MG63 (cell line): Measurements from ENCODE around the gene PROM2. TPM values are rescaled to one million over a fixed set of nuclear protein-coding genes. Genes with fewer than 3 reads are reported as not detected.

Experiments used
- DNase-seq: peaks from one replicate; pipeline ENCODE4 v3.0.0-alpha.2; 2020
- H3K27me3 ChIP-seq: fragments of 250-450 bp; sonication (Bioruptor Pico); 2 replicates; pipeline ENCODE4 v1.5.1; 2020; ENCODE audit warnings: mild to moderate bottlenecking, moderate library complexity
- H3K36me3 ChIP-seq: fragments of 250-450 bp; sonication (Bioruptor Pico); 2 replicates; pipeline ENCODE4 v1.5.1; 2020; ENCODE audit warnings: mild to moderate bottlenecking, moderate library complexity
- H3K4me3 ChIP-seq: fragments of 250-450 bp; sonication (Bioruptor Pico); 2 replicates; pipeline ENCODE4 v1.5.1; 2020; ENCODE audit warnings: mild to moderate bottlenecking, moderate library complexity
- H3K9me3 ChIP-seq: fragments of 250-450 bp; sonication (Bioruptor Pico); 2 replicates; pipeline ENCODE4 v1.5.1; 2020; ENCODE audit warnings: mild to moderate bottlenecking, moderate library complexity
- total RNA-seq: library from RNA; depleted of rRNA; stranded (reverse); fragments of >200 nt; shearing (Covaris generic); gene quantifications from 2 replicates; pipeline ENCODE4 v1.2.3, GENCODE V29; 2014; ENCODE audit warnings: low replicate concordance

Gene PROM2
- total RNA-seq, 1 experiment from 2014 or later: 2.0 TPM

DNA sequence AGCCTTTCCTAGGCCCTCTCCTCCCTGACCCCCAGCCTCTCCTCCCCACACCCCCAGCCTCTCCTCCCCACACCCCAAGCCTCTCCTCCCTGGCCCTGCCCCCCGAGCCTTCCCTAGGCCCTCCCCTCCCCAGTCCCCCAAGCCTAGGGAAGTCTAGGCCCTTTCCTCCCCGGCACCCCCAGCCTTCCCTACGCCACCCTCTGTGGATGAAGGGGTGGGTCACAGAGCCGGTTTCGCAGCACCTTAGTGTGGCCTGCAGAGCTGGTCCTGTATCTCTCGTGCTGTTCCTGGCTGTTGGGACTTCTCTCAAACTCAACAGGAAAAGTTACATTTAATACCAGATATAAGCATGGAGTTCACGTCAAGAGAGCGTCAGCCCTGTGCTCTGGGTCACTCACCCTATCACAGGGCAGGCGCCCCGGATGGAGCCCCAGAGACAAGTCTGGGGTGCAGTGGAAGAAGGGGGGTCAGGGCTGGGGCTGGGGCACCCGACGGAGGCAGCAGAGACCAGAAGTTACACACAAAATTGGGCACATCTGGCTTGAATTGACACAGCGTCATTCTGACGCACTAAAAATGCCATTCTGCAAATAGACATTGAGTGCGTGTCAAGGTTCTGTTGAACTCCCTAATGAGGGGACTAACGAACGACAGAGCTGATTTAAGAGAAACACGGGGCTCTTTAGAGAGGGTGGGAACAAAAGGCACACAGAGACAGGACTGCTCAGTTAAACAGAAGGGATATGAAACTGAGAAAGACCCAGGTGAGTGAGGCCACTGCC, 46.9 kb downstream of the PROM2 start:
- H3K36me3 ChIP-seq: no peaks in the 10 kb centered on the region
- H3K4me3 ChIP-seq: no peak overlapping the region
- H3K9me3 ChIP-seq: no peaks in the 10 kb centered on the region
- no peaks in the 10 kb centered on the region for H3K27me3 ChIP-seq
- DNase-seq: no peak

DNA sequence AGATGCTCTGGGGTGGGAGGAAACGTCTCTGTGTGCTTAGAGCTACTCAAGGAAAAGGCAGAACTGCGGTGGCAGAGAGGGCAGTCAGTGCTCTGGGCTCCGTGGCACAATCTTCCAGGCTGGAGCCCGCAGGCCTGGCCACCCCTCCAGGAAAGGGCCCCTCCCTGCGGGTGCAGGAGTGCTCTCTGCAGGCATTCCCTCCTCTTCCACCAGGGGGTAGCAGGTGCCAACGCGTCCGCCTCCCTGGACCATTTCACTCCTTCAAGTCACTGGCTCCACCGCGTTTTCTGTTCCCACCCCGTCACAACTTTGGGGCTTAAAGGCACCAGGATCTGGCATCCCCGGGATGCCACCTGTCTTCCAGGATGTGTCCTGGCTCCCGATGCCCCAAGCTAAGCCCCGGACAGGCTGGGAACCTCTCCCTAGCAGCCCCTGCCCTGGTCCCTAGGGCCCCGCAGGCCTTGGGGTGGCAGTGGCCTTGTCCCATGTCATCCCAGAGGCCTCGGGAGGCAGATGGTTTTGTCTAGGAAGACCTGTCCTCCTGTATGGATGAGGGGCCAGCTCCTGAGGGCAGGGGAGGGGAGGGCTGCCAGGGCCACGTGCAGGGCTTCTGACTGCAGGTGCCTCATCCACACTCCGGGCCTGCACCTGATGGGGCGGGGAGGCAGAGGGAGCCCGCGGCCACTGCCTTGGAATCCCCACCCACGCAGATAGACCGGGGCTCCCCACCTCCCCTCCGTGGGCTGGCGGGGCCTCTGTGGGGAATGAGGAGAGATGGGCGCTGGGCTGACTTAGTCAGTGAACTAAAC, 49.3 kb downstream of the PROM2 start:
- H3K36me3 ChIP-seq: no peaks in the 10 kb centered on the region
- no peak overlapping the region for H3K4me3 ChIP-seq
- peak; percentile 62 for DNase-seq
- H3K27me3 ChIP-seq: no peaks in the 10 kb centered on the region
- no peaks in the 10 kb centered on the region for H3K9me3 ChIP-seq

DNA sequence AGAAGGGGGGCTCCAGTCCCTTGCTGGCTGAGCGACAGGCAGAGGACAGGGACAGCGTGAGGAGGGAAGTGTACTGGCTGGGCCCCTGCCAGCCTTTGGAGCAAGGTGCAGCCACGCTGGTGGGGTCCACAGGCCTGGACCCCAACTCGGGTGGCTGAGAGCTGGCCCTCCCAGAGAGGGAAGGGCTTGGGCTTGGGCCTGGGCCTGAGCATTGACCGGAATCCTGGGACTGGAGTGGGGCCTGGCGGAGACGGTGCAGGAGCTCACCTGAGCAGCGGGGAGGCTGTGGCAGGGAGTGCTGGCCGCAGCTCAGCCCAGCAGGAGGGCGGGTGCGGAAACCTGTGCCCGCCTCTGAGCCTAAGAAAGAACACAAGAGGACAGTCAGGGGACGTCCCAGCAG, 50.8 kb downstream of the PROM2 start:
- H3K36me3 ChIP-seq: no peaks in the 10 kb centered on the region
- no peak for DNase-seq
- no peaks in the 10 kb centered on the region for H3K27me3 ChIP-seq
- H3K9me3 ChIP-seq: no peaks in the 10 kb centered on the region
- H3K4me3 ChIP-seq: no peak overlapping the region

DNA sequence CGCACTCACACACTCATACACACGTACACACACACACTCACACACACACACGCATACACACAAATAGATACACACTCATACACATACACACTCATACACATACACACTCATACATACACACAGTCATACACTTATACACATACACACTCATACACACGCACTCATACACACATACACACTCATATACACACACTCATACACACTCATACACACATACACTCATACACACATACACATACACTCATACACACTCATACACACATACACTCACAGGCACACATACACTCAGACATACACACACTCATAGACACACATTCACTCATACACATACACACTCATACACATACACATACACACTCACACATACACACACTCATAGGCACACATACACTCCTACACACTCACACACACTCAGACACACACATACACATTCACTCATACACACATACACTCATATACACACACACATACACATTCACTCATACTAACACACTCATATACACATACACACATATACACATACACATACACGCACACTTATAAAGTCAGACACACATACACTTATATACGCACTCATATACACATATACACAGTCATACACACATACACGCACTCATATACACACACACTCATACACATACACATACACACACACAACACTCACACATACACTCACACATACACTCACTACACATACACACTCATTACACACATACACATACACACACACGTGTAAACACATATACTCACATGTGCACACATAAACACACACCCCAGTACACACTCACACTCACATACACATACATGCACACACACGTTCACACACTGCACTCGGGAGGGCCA, 51.6 kb downstream of the PROM2 start:
- Histone ChIP-seq H3K9me3 (no peaks in the 10 kb centered on the region), H3K36me3 (no peaks in the 10 kb centered on the region), H3K4me3 (no peak overlapping the region), H3K27me3 (no peaks in the 10 kb centered on the region)
- DNase-seq: no peak

DNA sequence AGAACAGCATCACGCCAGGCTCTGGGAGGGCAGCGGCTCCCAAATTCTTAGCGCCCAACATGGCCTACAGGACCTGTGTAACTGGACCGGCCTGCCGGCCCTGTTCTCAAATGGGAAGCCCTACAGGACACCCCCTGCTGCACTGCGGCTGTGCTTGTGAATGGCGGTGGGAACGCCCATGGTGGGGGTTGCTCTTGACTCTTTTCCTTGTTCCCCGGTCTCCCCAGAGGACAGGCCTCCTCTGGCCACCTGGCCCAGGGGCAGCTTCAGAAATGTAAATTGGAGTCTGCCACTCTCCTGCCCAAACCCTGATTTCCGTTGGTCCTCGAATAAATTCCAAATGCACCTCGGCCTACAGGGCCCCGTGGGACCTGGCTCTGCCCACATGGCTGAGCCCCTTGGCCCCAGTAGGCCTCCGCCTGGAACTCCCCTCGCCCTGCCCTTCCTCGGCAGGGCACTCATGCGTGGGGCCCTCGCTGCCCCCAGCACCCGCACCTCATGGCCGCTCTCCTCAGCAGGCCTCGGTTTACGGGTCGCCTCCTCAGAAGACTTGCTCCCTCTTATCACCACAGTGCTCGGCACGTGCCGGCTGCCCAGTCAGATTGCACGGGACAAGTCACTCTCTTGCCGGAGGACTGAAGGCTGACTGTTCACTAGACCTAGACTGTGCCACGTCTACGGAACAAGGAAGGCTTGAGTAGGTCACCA, 52.3 kb downstream of the PROM2 start:
- Histone ChIP-seq H3K4me3 (no peak overlapping the region), H3K9me3 (no peaks in the 10 kb centered on the region), H3K27me3 (no peaks in the 10 kb centered on the region), H3K36me3 (no peaks in the 10 kb centered on the region)
- DNase-seq: no peak

DNA sequence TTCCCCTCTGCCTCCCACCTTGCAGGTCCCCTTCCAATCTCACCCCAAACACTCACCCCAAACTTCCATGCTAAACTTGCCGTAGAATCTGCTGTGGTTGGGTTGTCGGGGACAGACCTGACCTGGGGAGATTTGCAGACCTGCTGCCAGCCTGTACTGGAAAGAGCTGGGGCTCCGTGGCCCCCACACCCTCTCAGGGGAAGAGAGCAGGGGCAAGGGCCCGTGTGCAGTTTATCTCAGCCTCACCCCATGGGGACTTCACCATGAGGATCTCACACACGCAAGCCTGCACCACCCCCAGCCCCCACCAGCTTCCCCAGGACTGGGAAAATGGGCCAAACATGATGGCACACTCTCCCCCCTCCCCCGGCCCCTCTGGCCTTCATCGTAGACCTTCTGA, 53.6 kb downstream of the PROM2 start:
- no peaks in the 10 kb centered on the region for H3K36me3 ChIP-seq
- no peak for DNase-seq

DNA sequence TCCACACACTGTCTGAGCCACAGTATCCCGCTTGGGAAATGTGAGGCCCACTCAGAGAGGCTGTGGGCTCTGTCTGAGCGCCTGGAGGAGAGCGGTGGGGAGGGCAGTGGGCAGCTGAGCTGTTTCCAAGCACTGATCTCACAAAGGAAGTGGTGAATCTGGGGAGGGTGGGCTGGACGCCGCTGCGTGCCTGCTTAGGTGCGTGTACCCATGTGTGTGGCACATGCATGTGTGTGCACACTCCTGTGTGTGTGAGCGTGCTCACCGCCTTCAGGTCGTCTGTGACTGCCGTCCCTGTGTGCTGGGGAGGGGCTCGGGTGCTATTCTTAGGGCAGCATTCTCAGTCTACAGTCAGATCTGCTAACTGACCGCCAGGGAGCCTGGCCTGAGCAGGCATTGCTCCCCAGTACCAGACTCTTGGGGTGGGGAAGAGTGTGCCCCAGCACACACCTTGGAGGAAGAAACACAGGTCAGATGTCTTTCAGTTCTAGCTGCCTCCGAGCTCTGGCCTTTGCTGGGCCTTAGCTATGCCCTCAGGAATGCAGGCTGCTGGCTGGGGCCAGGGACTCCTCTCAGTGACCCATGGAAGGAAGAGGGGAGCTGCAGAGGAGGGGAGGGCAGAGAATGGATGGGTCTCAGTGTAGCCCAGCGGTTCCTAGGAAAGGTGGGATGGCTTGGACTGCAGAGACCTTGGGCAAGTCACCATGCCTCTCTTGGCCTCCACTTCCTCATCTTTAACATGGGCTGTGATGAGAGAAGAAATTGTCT, 54.3 kb downstream of the PROM2 start:
- Histone ChIP-seq H3K36me3 (no peaks in the 10 kb centered on the region), H3K27me3 (no peaks in the 10 kb centered on the region), H3K4me3 (no peak overlapping the region), H3K9me3 (no peaks in the 10 kb centered on the region)
- no peak for DNase-seq

More for the DNA sequence above, 53.6 kb downstream of the PROM2 start:
- Histone ChIP-seq H3K4me3 (no peak overlapping the region), H3K27me3 (no peaks in the 10 kb centered on the region), H3K9me3 (no peaks in the 10 kb centered on the region)

DNA sequence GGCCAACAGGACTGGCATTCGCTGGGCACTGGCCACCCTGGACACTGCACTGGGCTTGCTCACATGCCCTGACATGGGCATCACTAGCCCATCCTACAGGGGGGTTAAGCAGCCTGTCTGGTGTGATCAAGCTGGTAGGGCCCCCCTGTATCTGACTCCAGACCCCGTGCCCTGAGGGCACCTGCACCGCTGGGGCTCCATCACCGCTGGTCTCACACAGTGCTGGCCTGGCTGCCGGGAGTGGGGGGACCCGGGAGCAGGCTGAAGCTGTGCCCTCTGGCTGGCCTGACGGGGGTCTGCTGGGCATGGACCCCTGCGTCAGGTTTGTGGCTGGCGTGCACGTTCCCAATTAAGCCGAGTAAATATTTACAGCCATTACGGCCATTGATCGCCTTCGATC, 55.2 kb downstream of the PROM2 start:
- Histone ChIP-seq H3K9me3 (no peaks in the 10 kb centered on the region), H3K27me3 (no peaks in the 10 kb centered on the region), H3K4me3 (no peak overlapping the region), H3K36me3 (no peaks in the 10 kb centered on the region)
- DNase-seq: no peak

DNA sequence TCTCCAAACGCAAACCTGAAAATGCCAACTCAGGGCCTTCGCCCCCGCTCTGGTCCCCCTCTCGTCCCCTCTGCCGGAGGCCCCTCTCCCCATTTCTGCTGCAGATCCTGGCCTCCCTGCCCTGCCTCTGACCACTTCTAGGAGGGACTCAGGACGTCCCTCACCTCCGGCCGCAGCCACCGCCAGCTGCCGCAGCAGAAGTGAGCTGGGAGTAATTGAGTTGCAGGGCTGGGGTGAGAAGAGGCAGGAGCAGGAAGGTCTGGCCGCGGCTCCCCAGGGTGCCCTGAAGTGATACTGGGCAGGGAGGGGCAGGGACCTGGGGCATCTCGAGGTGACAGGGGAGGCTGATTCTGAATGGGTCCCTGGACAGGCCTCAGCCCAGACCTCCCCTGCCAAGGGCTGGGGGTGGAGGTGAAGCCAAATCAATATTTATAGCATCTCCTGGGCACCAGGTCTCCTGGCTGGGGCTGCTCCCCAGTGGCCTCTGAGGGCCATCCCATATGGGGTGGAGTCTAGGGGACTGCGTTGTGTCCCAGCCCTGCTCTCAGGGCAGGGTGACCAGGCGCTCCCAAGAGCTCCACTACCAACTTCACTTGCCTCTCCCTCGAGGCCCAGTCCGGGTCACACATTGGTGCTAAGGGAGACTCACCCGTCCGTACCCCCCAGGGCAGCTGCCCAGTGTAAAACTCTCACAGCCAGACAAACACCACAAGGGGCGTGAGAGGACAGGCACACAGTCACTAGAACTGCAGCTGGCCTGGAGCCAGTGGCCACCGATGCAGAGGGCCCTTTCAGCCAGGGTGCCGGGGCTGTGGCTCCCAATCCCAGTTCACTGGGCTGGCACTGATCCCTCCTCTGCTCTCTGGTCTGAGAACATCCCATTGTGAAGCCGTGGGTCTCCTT, 55.9 kb downstream of the PROM2 start:
- Histone ChIP-seq H3K4me3 (no peak overlapping the region), H3K27me3 (no peaks in the 10 kb centered on the region), H3K9me3 (no peaks in the 10 kb centered on the region), H3K36me3 (no peaks in the 10 kb centered on the region)
- DNase-seq: no peak

DNA sequence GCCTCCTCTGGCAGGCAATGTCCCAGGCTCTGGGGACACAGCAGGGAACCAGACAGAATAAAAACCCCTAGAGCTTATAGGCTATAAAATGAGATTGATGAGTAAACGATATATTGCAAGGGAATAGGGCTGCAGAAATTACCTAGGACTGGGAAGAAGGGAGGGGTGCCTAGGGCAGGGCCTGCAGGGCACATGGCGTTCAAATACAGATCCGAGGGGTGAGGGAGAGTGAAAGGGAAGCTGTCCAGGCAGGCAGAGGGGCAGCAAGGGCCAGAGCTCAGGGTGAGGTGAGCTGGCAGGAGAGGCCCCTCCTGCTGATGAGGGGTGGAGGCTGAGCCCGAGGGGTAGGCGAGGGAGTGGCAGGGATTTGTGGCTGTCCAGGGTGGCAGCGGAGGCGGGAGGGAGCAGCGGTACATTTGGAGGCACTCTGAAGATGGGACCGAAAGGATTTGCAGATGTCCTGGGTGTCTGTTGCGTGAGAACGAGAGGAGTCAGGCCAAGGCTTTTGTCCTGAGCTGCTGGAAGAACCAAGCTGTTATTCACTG, 56.6 kb downstream of the PROM2 start:
- Histone ChIP-seq H3K9me3 (no peaks in the 10 kb centered on the region), H3K27me3 (no peaks in the 10 kb centered on the region), H3K4me3 (no peak overlapping the region), H3K36me3 (no peaks in the 10 kb centered on the region)
- DNase-seq: no peak

DNA sequence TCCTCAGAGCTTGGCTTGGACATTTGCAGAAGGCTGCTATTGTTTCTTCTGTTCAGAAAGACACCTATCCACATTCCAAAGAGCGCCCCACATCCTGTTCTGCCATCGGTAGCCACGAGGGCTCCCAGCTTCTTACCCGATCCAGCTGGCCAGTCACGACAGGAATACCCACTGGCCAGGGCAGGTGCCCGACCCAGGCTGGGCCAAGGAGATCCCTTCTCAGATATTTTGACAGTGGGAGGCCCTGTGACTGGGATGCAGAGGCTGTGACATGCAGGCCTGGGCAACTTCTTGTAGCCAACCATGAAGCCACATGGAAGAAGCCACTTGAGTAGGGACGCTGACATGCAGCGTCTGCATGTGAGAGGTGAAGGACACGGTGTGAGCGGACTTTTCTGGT, 57.4 kb downstream of the PROM2 start:
- DNase-seq: no peak
- Histone ChIP-seq H3K27me3 (no peaks in the 10 kb centered on the region), H3K4me3 (no peak overlapping the region), H3K9me3 (no peaks in the 10 kb centered on the region), H3K36me3 (no peaks in the 10 kb centered on the region)

DNA sequence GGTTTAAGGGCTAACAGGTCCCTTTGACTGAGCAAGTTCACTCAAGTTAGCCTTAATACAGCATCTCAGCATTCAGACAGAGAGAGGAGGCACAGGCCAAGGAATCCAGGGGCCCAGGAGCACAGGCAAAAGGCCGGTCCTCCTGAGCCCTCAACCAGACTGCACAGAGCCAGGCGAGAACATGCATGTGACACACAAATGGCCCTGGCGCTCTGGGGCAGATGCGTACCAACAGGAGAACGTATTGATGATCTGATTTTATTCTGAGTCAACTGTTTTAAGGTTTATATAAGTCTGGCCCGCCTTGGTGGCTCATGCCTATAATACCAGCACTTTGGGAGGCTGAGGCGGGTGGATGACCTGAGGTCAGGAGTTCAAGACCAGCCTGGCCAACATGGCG, 57.8 kb downstream of the PROM2 start:
- no peaks in the 10 kb centered on the region for H3K9me3 ChIP-seq
- no peak overlapping the region for H3K4me3 ChIP-seq
- DNase-seq: no peak

DNA sequence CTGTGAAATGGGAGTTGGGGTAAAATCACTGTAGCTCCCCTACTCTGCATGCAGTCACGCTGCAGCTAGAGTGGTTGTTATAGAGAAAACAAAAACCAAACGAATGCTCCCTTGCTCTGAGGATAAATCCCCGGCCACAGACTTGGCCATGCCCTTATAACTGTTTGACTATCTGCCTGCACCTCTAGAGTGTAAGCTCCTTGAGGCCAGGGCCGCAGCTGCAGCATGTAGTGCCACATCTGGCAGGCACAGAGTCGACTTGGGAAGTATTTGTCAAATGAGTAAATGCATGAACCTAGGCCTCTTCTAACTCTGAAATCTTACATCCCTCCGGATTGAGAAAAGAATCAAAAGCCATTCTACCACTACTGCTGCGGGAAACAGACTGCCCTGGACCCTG, 58.8 kb downstream of the PROM2 start:
- Histone ChIP-seq H3K4me3 (no peak overlapping the region), H3K27me3 (no peaks in the 10 kb centered on the region), H3K9me3 (no peaks in the 10 kb centered on the region), H3K36me3 (no peaks in the 10 kb centered on the region)
- DNase-seq: no peak

More for the DNA sequence above, 57.8 kb downstream of the PROM2 start:
- Histone ChIP-seq H3K36me3 (no peaks in the 10 kb centered on the region), H3K27me3 (no peaks in the 10 kb centered on the region)

DNA sequence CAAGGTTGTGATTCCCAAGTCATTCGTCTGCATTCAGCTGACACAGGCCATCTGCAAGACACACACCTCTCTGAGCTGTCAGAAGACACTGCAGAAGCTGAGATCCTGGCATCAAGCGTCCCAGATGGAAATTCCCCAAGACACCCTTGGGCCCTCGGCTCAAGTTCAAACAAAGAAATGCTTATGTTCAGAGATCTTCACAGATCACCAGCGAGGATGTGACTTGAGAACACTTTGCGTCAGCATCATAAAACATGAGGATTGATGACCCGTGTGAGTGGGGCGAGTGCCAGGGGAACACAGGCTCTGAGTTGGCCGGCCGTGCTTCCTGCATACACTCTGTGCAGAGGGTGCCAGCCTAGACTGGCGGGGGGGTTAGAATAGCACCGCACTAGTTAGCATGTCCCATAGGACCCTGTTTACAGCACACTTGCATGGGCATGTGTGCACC, 59.7 kb downstream of the PROM2 start:
- Histone ChIP-seq H3K36me3 (no peaks in the 10 kb centered on the region), H3K27me3 (no peaks in the 10 kb centered on the region), H3K9me3 (no peaks in the 10 kb centered on the region), H3K4me3 (no peak overlapping the region)
- peak; percentile 96 for DNase-seq
